Spleen (tissue), 11 donors: ENCODE data around the gene AARS2. TPM values are rescaled to one million over a fixed set of nuclear protein-coding genes. Genes with fewer than 3 reads are reported as not detected.
"Not testable (repeated sequence)": the region's sequence is repeated elsewhere in the genome, so short reads cannot be mapped to it uniquely, and the experiment has no call there.

Experiments
- DNase-seq: peaks from one replicate; pipeline ENCODE4 v3.0.0-alpha.2; 2020
- H3K27ac ChIP-seq, 8 donors: fragments of 200-600 bp; sonication (generic) in 7 of 8; 1 replicate in 4 of 8; 2 replicates in 4 of 8; pipeline versions ENCODE4 v1.5.0 to v1.8.0; 2016 to 2021; ENCODE audit warnings: inconsistent platforms in 4 of 8, mild to moderate bottlenecking in 4 of 8, moderate library complexity in 1 of 8
- H3K27me3 ChIP-seq, 7 donors: fragments of 200-600 bp; sonication (generic) in 6 of 7; replicated peaks in 1 of 7; 1 replicate in 4 of 7; 2 replicates in 3 of 7; pipeline versions ENCODE4 v1.5.0 to v1.8.0; 2016 to 2021; ENCODE audit warnings: inconsistent platforms in 3 of 7, mild to moderate bottlenecking in 1 of 7
- H3K36me3 ChIP-seq, 6 donors: fragments of 200-600 bp; sonication (generic) in 5 of 6; 1 replicate in 4 of 6; 2 replicates in 2 of 6; pipeline versions ENCODE4 v1.5.0 to v1.8.0; 2016 to 2021; ENCODE audit warnings: inconsistent platforms in 2 of 6
- H3K4me1 ChIP-seq, 6 donors: fragments of 200-600 bp; sonication (generic) in 5 of 6; 1 replicate in 3 of 6; 2 replicates in 3 of 6; pipeline versions ENCODE4 v1.5.0 to v1.8.0; 2016 to 2021; ENCODE audit warnings: inconsistent platforms in 3 of 6
- H3K4me3 ChIP-seq, 8 donors: fragments of 200-600 bp; sonication (generic) in 7 of 8; 1 replicate in 4 of 8; 2 replicates in 4 of 8; pipeline versions ENCODE4 v1.5.0 to v1.8.0; 2016 to 2021; ENCODE audit warnings: inconsistent platforms in 4 of 8, mild to moderate bottlenecking in 4 of 8, moderate library complexity in 2 of 8
- H3K9me3 ChIP-seq, 8 donors: fragments of 200-600 bp; sonication (generic) in 7 of 8; 1 replicate in 4 of 8; 2 replicates in 4 of 8; pipeline versions ENCODE4 v1.5.0 to v1.8.0; 2016 to 2021; ENCODE audit warnings: inconsistent platforms in 4 of 8
- CTCF ChIP-seq, 11 experiments: fragments of 200-600 bp in 7 of 11; fragments of 450-650 bp in 4 of 11; sonication (generic) in 4 of 11; IDR thresholded peaks in 8 of 11; conservative IDR thresholded peaks in 3 of 11; 1 replicate in 7 of 11; 2 replicates in 4 of 11; pipeline versions ENCODE4 v1.4.0 to v1.8.0; 2016 to 2021; ENCODE audit warnings: antibody characterized with exemption in 11 of 11, inconsistent platforms in 4 of 11, mild to moderate bottlenecking in 1 of 11
- POLR2A ChIP-seq, 3 donors: fragments of 450-650 bp; IDR thresholded peaks; one replicate each; pipeline ENCODE4 v1.5.1; 2017; ENCODE audit warnings: antibody characterized with exemption in 3 of 3, mild to moderate bottlenecking in 1 of 3
- POLR2AphosphoS5 ChIP-seq, 3 donors: sonication (generic); formaldehyde crosslinking; IDR thresholded peaks; one replicate each; pipeline ENCODE4 v1.5.1; 2017; ENCODE audit warnings: antibody characterized with exemption in 3 of 3
- WGBS, 5 donors: extraction: QIAGEN DNeasy Blood & Tissue Kit in 3 of 5; methylation state at CpG; one replicate each; pipeline versions ENCODE4 v1.1.5 to v1.1.7; 2013 to 2018; 5-methylcytosine and 5-hydroxymethylcytosine counted together
- intact Hi-C: fragments of 100-400 bp; cut with DNase I; formaldehyde crosslinking; loops from one replicate; pipeline ENCODE4 v1.15.0; 2023; ENCODE audit warnings: low total_unique reads
- polyA plus RNA-seq, 3 donors: library from polyadenylated mRNA; stranded (reverse); fragments of 200-250 nt; gene quantifications; one replicate each; pipeline ENCODE4 v1.2.1, GENCODE V29; 2013
- total RNA-seq, 7 donors: library from RNA; depleted of rRNA in 3 of 7; stranded (reverse); fragments of >200 nt in 3 of 7; fragmentation: NEBNext Ultra II Directional in 4 of 7; extraction: Animal tissue kit (Norgen Biotek cat#: 25700) in 4 of 7; gene quantifications; one replicate each; pipeline versions ENCODE4 v1.1.0 to v1.2.1, GENCODE V29; 2016 to 2021
- donor health status: healthy with polysubstance abuse.
- donor health status: DM: no; HTN: no; CAD: no; lungs with moderate emphysema.
- donor health status: DM: no; HTN: no; CAD: no.
- donor health status: Bipolar disorder and iron deficiency.
- donor health status: healthy.
- donor health status: DM: no; HTN: no; CAD: no.
- donor health status: DM: yes; HTN: yes; CAD: no.

AARS2 gene
- total and polyA plus RNA-seq, 10 donors: 3.5 to 16.8 (median 13.7) TPM

GRCh38 chr6:44349904-44350649, 36.9 kb upstream of the AARS2 start:
- intact Hi-C loops: no loop called here
- TF ChIP-seq POLR2AphosphoS5 (IDR thresholded peaks at IDR 0.05): no peak
- no peak for TF ChIP-seq POLR2A (IDR thresholded peaks at IDR 0.05)
- no peak for TF ChIP-seq CTCF (IDR thresholded peaks at IDR 0.05 in 8 of 11, conservative IDR thresholded peaks at IDR 0.05 in 3 of 11)
- no peak overlapping the region for H3K27ac ChIP-seq
- no peaks in the 10 kb centered on the region for H3K36me3 ChIP-seq
- 65 to 78% (median 76%) methylated on average over 6 of the region's 6 CpGs for WGBS, 5 donors
- H3K4me1 ChIP-seq: no peaks in the 10 kb centered on the region
- no peak overlapping the region for H3K4me3 ChIP-seq
- no peaks in the 10 kb centered on the region for H3K9me3 ChIP-seq
- H3K27me3 ChIP-seq: peaks cover 0 to 11% (median 1%) of the 10 kb centered on the region in 7 donors
- DNase-seq: no peak

GRCh38 chr6:44346818-44347217, 33.7 kb upstream of the AARS2 start:
- DNase-seq, H3K27ac ChIP-seq, H3K36me3 ChIP-seq, H3K4me3 ChIP-seq, intact Hi-C loops, H3K9me3 ChIP-seq: not testable (repeated sequence)
- H3K4me1 ChIP-seq: peaks cover 0 to 10% (median 6%) of the 10 kb centered on the region in 6 donors
- peaks cover 0 to 44% (median 31%) of the 10 kb centered on the region in 7 donors for H3K27me3 ChIP-seq
- 79 to 87% (median 83%) methylated on average over 4 of the region's 4 CpGs for WGBS, 5 donors

- WGBS, 5 donors: 3 to 7% (median 5%) methylated on average over 25 to 31 of the region's 31 CpGs
- peaks cover 0 to 10% (median 6%) of the 10 kb centered on the region in 6 donors for H3K4me1 ChIP-seq
- TF ChIP-seq POLR2AphosphoS5 (IDR thresholded peaks at IDR 0.05): no peak
- no peak for TF ChIP-seq POLR2A (IDR thresholded peaks at IDR 0.05)
- no peak for TF ChIP-seq CTCF (IDR thresholded peaks at IDR 0.05 in 8 of 11, conservative IDR thresholded peaks at IDR 0.05 in 3 of 11)
- peak; percentile 72 for DNase-seq
- H3K9me3 ChIP-seq: no peaks in the 10 kb centered on the region
- H3K27me3 ChIP-seq: peaks cover 0 to 55% (median 37%) of the 10 kb centered on the region in 7 donors
- H3K4me3 ChIP-seq: peak within 1 kb of the TSS in 1 of 8 donors; percentile 33
- no peaks in the 10 kb centered on the region for H3K36me3 ChIP-seq
- intact Hi-C loops: no loop called here
- no peak within 1 kb of the TSS for H3K27ac ChIP-seq
These were observed 29.3 kb upstream of the AARS2 start, which contains the start of gene SPATS1 for GRCh38 chr6:44342489-44342888. Gene SPATS1 (plus strand): TSS chr6:44342650. CDS start chr6:44343096, 446 bp downstream.

- Histone ChIP-seq H3K9me3 (no peaks in the 10 kb centered on the region), H3K4me3 (no peak overlapping the region), H3K27ac (no peak overlapping the region), H3K36me3 (no peaks in the 10 kb centered on the region), H3K27me3 (peaks cover 0 to 55% (median 37%) of the 10 kb centered on the region in 7 donors), H3K4me1 (peaks cover 0 to 10% (median 6%) of the 10 kb centered on the region in 6 donors)
- TF ChIP-seq POLR2AphosphoS5 (IDR thresholded peaks at IDR 0.05) (no peak), CTCF (IDR thresholded peaks at IDR 0.05 in 8 of 11, conservative IDR thresholded peaks at IDR 0.05 in 3 of 11) (no peak), POLR2A (IDR thresholded peaks at IDR 0.05) (no peak)
- WGBS, 5 donors: 18 to 33% (median 21%) methylated on average over 6 of the region's 6 CpGs
- DNase-seq: no peak
- intact Hi-C loops: no loop called here
These were observed 28.9 kb upstream of the AARS2 start for GRCh38 chr6:44342052-44342451.
